Large intestine (tissue), 3 donors: ENCODE data around the gene RASL10A. TPM values are rescaled to one million over a fixed set of nuclear protein-coding genes. Genes with fewer than 3 reads are reported as not detected.

Source experiments
- DNase-seq, 2 donors: peaks; one replicate each; pipeline versions ENCODE4 v3.0.0 to v3.0.0-alpha.2; 2013
- H3K27ac ChIP-seq: one replicate; pipeline ENCODE4 v1.5.1; 2013; ENCODE audit warnings: low read length
- H3K27me3 ChIP-seq: 2 replicates; pipeline ENCODE4 v1.6.1; 2013; ENCODE audit warnings: low read length; ENCODE audit not compliant: control insufficient read depth, insufficient read depth
- H3K36me3 ChIP-seq: 2 replicates; pipeline ENCODE4 v1.6.1; 2013; ENCODE audit warnings: low read length; ENCODE audit not compliant: control insufficient read depth, insufficient read depth
- H3K4me1 ChIP-seq: one replicate; pipeline ENCODE4 v1.6.1; 2013; ENCODE audit warnings: low read length; ENCODE audit not compliant: control insufficient read depth, insufficient read depth
- H3K4me3 ChIP-seq: one replicate; pipeline ENCODE4 v1.5.1; 2013; ENCODE audit warnings: low read length
- H3K9me3 ChIP-seq: one replicate; pipeline ENCODE4 v1.6.1; 2013; ENCODE audit warnings: mild to moderate bottlenecking, low read depth, low read length, moderate library complexity; ENCODE audit not compliant: control insufficient read depth
- WGBS: methylation state at CpG from one replicate; pipeline ENCODE4 v1.1.5; 2013; ENCODE audit warnings: low lambda C conversion rate; ENCODE audit not compliant: insufficient coverage; 5-methylcytosine and 5-hydroxymethylcytosine counted together
- polyA plus RNA-seq: library from polyadenylated mRNA; unstranded; fragments of 120-200 nt; gene quantifications from one replicate; pipeline ENCODE4 v1.2.1, GENCODE V29; 2013

The RASL10A gene
- polyA plus RNA-seq, 1 donor = 1.0 TPM

- Histone ChIP-seq H3K36me3 (peaks cover 90% of the 10 kb centered on the region), H3K9me3 (no peaks in the 10 kb centered on the region), H3K4me3 (no peak overlapping the region), H3K27me3 (no peaks in the 10 kb centered on the region), H3K4me1 (no peaks in the 10 kb centered on the region), H3K27ac (no peak overlapping the region)
- DNase-seq = no peak
- 100% methylated on average over 2 of the region's 5 CpGs for WGBS
Measured at GRCh38 chr22:29290061-29290460, 25.4 kb downstream of the RASL10A start.

- no peak for DNase-seq
- Histone ChIP-seq H3K4me1 (no peaks in the 10 kb centered on the region), H3K36me3 (peaks cover 91% of the 10 kb centered on the region), H3K4me3 (no peak overlapping the region), H3K27me3 (no peaks in the 10 kb centered on the region), H3K9me3 (no peaks in the 10 kb centered on the region), H3K27ac (no peak overlapping the region)
- no CpG with 5 or more reads among the region's 2 CpGs for WGBS
Measured at GRCh38 chr22:29288837-29289236, 26.7 kb downstream of the RASL10A start.

- no CpG with 5 or more reads among the region's 3 CpGs for WGBS
- H3K9me3 ChIP-seq = no peaks in the 10 kb centered on the region
- no peak overlapping the region for H3K4me3 ChIP-seq
- H3K4me1 ChIP-seq = no peaks in the 10 kb centered on the region
- H3K27ac ChIP-seq = no peak overlapping the region
- H3K27me3 ChIP-seq = no peaks in the 10 kb centered on the region
- H3K36me3 ChIP-seq = peaks cover 90% of the 10 kb centered on the region
- DNase-seq = no peak
Measured at GRCh38 chr22:29284196-29284595, 31.3 kb downstream of the RASL10A start.

GRCh38 chr22:29277927-29278326 lies 37.6 kb downstream of the RASL10A start:
- H3K36me3 ChIP-seq = peaks cover 78% of the 10 kb centered on the region
- H3K4me3 ChIP-seq = no peak overlapping the region
- no peak for DNase-seq
- WGBS = no CpG with 5 or more reads among the region's 1 CpG
- peaks cover 17% of the 10 kb centered on the region for H3K4me1 ChIP-seq
- no peaks in the 10 kb centered on the region for H3K9me3 ChIP-seq
- H3K27me3 ChIP-seq = no peaks in the 10 kb centered on the region
- H3K27ac ChIP-seq = no peak overlapping the region

GRCh38 chr22:29275819-29276565 lies 39.5 kb downstream of the RASL10A start:
- WGBS = 0% methylated on average over 3 of the region's 3 CpGs
- H3K27me3 ChIP-seq = no peaks in the 10 kb centered on the region
- H3K36me3 ChIP-seq = peaks cover 72% of the 10 kb centered on the region
- peak overlapping the region; percentile 43 for H3K27ac ChIP-seq
- H3K9me3 ChIP-seq = no peaks in the 10 kb centered on the region
- DNase-seq = peak; percentile 57 to 89
- peaks cover 29% of the 10 kb centered on the region for H3K4me1 ChIP-seq
- no peak overlapping the region for H3K4me3 ChIP-seq

- Histone ChIP-seq H3K4me1 (peaks cover 29% of the 10 kb centered on the region), H3K27me3 (no peaks in the 10 kb centered on the region), H3K4me3 (no peak overlapping the region), H3K9me3 (no peaks in the 10 kb centered on the region), H3K27ac (no peak overlapping the region), H3K36me3 (peaks cover 67% of the 10 kb centered on the region)
- 40% methylated on average over 1 of the region's 3 CpGs for WGBS
- no peak for DNase-seq
Measured at GRCh38 chr22:29275167-29275566, 40.3 kb downstream of the RASL10A start.

- H3K36me3 ChIP-seq = peaks cover 42% of the 10 kb centered on the region
- no CpG with 5 or more reads among the region's 2 CpGs for WGBS
- H3K27ac ChIP-seq = no peak overlapping the region
Measured at GRCh38 chr22:29272624-29273023, 42.9 kb downstream of the RASL10A start.

GRCh38 chr22:29270475-29271271 lies 44.8 kb downstream of the RASL10A start:
- Histone ChIP-seq H3K4me3 (peak overlapping the region; percentile 60), H3K27me3 (no peaks in the 10 kb centered on the region), H3K4me1 (peaks cover 27% of the 10 kb centered on the region), H3K27ac (peak overlapping the region; percentile 80), H3K9me3 (no peaks in the 10 kb centered on the region), H3K36me3 (peaks cover 32% of the 10 kb centered on the region)
- WGBS = 0% methylated on average over 3 of the region's 9 CpGs
- DNase-seq = peak; percentile 55 to 80

More at GRCh38 chr22:29272624-29273023, 42.9 kb downstream of the RASL10A start:
- Histone ChIP-seq H3K9me3 (no peaks in the 10 kb centered on the region), H3K27me3 (no peaks in the 10 kb centered on the region), H3K4me3 (no peak overlapping the region), H3K4me1 (peaks cover 25% of the 10 kb centered on the region)
- DNase-seq = no peak

GRCh38 chr22:29269731-29270474 lies 45.6 kb downstream of the RASL10A start:
- DNase-seq = peak in 1 of 2 donors; percentile 41
- Histone ChIP-seq H3K9me3 (no peaks in the 10 kb centered on the region), H3K4me1 (peaks cover 22% of the 10 kb centered on the region), H3K27me3 (no peaks in the 10 kb centered on the region), H3K4me3 (peak overlapping the region; percentile 60), H3K36me3 (peaks cover 32% of the 10 kb centered on the region), H3K27ac (peak overlapping the region; percentile 80)
- 12% methylated on average over 5 of the region's 13 CpGs for WGBS

GRCh38 chr22:29269230-29269604 lies 46.3 kb downstream of the RASL10A start:
- Histone ChIP-seq H3K4me1 (peaks cover 22% of the 10 kb centered on the region), H3K9me3 (no peaks in the 10 kb centered on the region), H3K27ac (peak overlapping the region; percentile 80), H3K36me3 (peaks cover 29% of the 10 kb centered on the region), H3K4me3 (peak overlapping the region; percentile 60), H3K27me3 (no peaks in the 10 kb centered on the region)
- no peak for DNase-seq
- WGBS = no CpG with 5 or more reads among the region's 14 CpGs
